SKM-1 treated with dmso at 0.1 percent for 144 hours (cell line): ENCODE results near the gene SASS6.

Experiments
- DNase-seq: peaks from one replicate; lab custom pipeline; 2025; ENCODE audit not compliant: unreplicated experiment; lab: John Stamatoyannopoulos, UW

Gene SASS6

DNA sequence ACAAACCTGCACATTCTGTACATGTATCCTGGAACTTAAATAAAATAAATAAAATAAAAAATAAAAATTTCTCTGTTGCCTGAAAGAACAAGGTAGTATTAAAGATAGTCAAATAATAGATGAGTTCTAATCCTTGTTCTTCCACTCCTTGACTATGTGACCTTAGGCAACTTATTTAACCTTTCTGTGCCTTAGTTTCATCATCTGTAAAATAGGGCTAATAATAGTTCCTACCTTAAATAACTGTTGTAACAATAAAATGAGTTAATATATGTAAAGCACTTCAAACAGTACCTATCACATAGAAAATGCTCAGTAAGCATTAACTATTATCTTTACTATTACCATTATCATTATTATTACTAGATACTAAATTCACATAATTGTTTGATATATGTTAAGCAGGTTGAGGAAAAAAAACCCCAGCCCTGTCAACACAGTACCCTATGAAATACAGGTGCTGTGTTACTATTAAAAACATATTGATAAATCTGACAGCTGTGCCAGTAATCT lies 23.1 kb downstream of the SASS6 start:
- no peak for DNase-seq

DNA sequence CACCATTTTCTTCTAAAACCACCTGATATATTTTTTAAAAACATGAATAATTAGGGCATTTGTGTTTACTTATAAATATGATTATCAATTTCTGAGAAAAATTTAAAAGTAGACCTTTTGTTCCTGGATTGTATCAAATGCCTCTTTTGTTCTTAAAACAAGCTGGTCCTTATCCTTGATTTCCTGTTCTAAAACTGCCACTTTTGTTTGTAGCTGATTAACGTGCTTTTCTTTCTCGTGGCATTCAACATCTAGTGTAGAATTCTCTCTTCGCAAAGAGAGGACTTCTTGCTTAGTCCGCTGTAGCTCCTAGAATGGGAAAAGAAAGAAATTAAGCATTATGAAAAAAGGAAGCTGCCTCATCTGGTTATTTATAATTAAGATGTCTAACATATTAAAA lies 25.0 kb downstream of the SASS6 start:
- no peak for DNase-seq

DNA sequence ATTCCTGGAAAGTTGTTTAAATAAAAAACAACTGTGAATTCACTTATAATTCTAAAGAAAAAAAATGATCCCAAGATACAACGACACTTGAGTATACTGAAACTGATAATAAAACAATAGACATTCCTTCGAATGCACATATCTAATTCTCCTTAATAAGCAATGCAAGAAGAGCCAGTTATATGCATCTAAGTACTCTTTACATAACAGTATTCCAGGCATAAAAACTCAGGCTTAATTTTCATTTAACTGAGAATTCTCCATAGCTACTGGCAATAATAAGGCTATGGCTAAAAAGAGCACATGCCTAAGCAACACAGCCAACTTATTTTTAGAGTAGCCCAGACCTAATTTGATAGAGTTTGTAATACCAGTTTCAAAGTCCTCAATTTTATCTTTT lies 31.2 kb downstream of the SASS6 start:
- no peak for DNase-seq

DNA sequence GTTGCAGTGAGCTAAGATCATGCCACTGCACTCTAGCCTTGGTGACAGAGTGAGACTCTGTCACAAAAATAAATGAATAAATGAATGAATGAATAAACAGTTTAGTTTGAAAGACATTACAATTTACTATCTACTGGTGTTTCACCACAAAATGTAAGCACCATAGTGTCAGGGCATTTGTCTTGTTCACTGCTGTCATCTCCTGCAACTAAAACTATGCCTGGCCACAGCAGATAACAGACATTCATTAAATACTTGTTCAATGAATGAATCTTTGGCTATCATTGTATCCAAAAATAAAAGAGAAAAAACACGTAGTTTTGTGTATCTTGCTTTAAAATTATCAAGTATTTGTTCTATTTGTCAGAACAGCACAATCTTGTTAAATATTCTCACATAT lies 32.5 kb downstream of the SASS6 start:
- no peak for DNase-seq

DNA sequence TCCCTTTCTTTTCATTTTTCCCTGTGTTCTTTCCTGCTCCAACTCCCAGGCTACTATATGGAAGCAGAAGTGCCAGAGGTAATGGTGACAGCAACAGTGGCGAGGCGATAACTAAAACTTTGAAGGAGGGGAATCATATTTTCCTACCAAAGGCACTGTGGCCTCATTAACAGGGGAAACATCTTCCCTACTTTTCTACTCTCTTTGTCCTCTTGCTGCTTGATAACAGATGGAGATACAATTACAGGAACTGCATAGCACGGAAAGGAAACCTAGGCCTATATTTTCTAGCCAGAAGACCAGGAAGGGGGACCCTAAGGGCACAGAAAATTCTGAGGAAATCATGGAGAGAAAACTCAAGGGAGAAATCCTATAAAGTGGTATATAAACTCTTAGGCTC lies 42.3 kb downstream of the SASS6 start:
- DNase-seq = no peak

DNA sequence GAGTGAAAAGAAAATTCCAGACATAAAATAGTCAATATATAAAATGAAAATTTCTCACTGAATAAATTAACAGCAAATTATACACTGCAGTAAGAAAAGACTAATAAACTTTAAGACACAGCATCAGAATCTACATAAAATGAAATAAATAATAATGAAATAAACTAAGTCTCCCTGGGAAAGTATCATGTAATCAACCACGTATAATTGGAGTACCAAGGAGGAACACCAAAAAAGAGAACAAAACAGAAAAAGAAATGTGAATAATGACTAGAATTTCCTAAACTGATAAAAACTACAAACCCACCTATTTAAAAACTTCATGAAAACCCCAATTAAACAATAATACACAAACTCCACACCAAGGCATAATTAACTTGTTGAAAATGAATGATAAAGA lies 43.6 kb downstream of the SASS6 start:
- DNase-seq = no peak

DNA sequence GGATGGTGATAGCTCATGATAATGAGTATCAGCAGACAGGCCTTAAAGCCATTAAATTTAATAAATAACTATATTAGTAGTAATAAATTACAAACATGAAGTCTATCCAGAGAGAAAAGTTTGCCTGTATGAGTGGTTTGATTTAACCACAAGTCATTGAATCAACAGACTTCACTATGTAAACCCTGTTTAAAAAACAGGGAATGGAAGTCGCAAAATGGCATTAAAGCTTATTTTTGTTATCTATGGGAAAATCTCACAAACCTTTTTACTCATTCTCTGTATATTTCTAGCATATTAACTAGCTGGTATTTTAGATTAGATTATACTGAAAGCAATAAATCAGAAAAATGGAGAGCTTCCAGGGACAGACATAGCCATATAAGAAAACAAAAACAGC lies 45.3 kb downstream of the SASS6 start:
- no peak for DNase-seq

DNA sequence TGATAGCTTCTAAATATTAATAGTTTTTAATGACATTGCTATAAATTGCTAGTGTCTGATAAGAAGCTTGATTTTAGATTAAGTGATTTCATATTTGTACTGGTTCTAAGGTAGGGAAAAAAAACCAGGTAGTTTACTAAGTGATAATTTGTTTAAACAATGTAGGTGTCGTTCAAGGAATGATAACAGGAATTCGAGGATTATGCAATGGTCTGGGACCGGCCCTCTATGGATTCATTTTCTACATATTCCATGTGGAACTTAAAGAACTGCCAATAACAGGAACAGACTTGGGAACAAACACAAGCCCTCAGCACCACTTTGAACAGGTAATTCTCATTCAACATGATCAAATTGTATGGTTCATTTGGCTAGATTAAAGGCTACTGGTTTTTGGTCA lies 52.4 kb downstream of the SASS6 start:
- DNase-seq = no peak

DNA sequence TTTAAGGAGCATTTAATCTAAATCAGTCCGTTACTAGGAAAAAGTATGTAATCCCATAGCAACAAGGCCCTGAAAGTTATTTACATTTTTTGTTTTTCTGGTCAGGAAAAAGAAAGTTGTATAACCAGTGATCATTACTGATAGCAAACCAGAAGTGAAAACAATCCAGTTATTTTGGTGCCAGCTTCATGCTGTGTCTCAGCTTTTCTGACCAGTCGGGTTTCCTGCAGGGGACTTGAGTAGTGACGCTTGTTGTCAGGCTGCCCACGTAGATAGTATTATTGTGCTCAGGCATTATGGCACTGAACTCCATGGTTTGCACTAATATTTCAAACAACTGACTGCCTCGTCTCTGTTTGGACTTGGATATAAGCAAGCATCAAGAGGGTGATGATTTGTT lies 55.2 kb downstream of the SASS6 start:
- no peak for DNase-seq

DNA sequence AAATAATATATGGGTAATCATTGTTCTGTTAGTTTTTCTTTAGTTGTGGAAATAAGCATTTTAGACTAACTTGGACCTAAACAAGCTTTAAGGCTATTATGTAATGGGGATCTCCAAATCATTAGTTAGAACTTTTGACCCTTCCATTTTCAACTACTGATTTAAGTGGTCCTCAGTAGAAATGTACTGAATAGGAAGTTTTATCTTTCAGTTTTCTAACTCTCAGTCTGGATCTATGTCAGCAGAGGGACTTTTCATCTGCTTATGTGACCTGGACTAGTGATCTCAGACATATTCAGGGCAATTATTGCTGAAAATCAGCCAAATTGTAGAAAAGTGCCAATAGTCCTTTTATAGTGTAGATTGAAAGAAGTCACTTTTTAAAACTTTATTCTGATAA lies 56.0 kb downstream of the SASS6 start:
- DNase-seq = no peak

DNA sequence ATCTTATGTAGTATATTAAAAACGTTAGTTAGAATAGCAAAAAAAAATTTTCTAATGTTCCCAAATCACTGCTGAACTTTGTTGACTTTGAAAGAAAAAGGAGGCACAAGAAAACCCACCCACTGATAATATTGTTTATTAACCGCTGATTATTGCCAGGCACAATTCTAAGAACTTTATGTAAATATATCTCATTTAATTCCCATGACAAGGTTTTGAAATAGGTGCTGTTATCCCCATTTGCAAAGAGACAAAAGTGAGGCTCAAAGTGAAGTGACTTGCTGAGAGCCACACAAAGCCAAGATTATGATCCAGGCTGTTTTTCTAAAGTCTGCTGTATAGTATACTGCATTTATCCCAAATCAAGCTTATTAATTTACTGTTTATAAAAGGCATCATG lies 56.4 kb downstream of the SASS6 start:
- no peak for DNase-seq

DNA sequence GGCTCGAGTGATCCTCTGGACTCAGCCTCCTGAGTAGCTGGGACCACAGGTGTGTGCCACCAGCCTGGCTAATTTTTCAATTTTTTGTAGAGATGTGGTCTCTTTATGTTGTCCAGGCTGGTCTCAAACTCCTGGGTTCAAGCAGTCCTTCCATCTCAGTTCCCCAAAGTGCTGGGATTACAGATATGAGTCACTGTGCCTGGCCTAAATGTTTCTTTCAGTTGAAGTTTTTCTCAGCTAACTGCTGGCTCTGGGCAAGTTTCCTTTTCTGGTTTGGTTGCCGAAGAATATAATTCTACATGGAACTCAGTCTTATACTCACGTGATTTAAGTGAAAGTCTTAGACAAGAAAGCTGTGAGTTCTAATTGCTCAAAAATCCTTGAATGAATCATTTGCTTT lies 57.0 kb downstream of the SASS6 start:
- no peak for DNase-seq

DNA sequence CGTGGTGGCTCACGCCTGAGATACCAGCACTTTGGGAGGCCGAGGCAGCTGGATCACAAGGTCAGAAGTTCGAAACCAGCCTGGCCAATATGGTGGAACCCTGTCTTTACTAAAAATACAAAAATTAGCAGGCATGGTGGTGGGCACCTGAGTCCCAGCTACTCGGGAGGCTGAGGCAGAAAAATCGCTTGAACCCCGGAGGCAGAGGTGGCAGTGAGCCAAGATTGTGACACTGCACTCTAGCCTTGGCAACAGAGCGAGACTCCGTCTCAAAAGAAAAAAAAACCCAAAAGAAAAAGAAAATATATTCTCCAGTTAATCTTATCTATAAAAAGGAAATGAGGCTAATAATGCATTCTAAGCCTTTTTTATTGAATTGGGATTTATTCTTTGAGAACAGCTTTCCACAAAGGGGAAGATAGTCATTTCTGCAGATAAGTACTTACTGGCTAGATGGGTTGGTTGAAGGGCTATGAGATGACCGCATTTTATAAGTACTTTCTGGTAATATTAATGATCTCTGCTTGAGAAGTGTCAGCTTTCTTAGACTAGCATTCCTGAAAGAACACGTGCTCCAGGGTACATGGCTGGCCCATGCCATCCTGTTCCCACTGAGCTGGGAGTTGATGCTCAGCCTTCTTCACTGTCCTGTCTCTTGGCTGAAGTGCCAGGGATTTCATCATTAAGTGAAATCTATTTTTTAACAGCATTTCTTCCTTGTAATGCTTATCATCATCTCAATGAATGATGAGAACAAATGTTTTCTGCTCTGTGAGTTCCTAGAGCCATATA lies 57.9 kb downstream of the SASS6 start:
- DNase-seq = no peak

DNA sequence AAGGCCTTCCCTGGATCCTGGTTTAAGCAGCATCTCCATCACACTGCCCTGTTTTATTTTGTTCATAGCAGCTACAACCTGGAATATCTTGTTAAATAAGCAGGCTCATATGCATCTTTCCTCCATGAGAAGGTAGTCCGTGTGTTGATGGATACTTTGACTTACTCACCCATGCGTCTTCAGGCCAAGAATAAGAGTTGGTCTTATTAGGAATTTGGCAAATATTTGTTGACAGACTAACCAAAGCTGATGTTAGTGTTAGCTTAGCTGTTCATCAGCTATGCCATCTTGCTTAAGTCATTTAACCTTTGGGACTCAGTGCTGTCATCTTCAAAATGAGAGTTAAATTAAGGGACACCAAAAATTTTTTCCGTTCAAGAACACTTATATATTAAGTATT lies 59.2 kb downstream of the SASS6 start:
- DNase-seq = no peak

DNA sequence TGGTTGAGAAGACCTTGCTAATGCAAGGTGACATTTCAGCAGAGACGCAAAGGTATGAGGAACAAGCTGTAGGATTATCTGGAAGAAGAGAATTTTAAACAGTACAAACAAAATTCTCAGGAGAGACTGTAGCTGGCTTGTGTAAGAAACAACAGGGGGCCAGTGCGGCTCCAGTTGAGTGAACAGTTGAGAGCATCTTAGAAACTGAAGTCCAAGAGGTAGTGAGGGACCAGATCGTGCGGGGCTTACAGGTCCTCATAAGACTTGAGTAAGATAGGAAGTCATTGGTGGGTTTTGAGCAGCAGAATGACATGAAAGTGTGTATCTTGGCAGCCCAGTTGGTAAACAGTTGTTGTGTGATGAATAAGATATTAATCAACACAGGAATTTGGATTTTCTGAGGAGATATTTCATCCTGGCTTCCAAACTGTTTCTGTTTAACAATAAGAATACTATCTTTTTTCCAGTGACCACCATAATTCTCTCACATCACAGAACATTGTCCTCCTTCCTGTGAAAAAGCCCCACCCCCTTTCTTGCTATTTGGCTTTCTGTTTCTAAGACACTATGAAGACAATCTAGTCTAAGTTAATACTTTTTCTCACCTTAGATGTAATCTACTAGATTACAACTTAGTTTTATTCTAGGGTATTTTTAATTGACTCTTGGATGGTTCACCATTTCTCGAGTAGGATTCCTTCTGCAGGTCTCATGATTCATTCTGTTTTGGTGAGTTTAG lies 62.4 kb downstream of the SASS6 start:
- DNase-seq = no peak

DNA sequence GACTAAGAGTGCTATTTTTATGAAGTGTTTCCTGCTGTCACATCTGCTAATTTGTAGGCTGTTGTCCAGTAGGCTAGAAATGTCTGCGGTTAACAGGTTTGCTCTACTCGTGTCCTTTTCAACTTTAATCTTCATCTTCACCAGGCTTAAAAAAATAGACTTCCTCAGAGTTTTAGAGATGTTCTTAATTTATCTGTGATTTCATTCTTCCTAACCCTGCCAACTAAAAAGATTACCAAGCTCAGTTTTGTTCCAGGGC lies 66.8 kb downstream of the SASS6 start:
- DNase-seq = no peak

DNA sequence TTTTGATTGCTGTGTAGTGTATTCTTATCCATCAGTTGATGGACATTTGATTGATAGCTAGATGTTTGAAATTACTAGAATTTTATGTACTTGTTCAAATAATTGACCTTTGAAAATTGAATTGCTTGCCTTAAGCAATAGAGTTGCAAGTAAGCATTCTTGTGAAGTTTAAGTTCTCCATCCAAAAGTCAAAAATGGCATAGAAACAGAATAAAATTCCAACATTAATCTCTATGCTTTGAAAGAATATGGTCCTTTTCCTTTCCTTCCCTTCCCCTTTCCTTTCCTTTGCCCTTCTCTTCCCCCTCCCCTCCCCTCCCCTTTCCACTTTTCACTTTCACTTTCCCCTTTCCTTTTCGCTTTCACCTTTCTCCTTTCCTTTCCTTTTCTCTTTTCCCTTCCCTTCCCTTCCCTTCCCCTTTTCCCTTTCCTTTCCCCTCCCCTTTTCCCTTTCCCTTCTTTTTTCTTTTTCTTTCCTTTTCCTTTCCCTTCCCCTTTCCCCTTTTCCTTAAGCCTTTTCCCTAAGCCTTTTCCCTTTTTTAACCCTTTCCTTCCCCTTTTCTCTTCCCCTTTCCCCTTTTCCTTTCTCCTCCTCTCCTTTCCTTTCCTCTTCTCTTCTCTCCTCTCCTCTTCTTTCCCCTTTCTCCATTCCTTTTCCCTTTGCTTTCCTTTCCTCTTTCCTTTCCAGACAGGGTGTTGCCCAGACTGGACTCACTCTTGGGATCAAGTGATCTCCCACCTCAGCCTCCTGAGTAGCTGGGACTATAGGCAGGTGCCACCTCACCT lies 67.4 kb downstream of the SASS6 start:
- DNase-seq = no peak

DNA sequence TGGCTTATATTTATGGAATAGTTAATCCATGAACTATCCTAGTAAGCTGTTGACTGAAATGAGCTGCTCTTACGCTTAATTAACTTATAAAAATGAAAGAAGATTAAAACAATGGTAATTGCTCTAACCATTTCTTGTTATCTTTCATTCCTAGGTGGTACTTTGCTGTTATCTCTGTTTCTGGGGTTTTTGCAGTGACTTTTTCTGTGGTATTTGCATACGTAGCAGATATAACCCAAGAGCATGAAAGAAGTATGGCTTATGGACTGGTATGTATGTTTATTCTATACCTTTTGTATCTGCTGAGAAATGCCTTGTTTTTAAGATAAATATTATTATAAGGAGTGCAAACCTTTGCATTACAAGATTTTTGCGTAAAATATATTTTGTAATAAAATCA lies 71.0 kb downstream of the SASS6 start:
- DNase-seq = no peak

DNA sequence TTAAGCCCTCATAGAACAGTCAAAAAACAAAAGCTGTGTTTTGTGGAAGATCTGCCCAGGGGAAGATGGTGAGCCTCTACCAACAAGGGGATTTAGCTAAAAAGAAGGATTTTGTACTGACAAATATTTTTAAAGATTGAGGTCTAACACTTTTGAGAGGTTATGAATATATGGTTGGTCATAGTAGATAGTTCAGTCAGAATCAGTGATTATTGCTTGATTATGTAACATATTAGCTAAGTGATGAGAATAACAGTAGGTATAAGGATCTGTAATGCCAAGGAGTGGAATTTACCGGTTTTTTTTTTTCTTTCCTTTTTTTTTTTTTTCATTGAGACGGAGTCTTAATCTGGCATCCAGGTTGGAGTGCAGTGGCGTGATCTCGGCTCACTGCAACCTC lies 79.0 kb downstream of the SASS6 start:
- DNase-seq = no peak

DNA sequence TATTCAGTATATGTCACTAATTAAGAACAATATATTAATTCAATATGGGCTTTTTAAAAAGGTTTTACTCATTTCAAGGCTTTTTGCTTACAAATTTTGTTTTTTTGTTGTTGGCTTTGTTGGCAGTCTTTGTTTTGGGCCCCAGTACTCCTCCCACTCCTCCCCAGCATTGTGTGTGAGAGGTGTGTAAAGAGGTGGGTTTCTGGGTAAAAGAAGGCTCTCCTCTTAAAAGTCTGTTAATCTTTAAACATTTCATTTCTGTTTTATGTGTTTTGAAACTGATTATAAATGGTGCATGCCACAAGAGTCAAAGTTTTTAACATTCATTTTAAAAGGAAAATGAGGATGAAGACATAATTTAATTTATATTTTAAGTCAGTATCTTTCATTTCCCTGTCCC lies 79.6 kb downstream of the SASS6 start:
- DNase-seq = no peak

DNA sequence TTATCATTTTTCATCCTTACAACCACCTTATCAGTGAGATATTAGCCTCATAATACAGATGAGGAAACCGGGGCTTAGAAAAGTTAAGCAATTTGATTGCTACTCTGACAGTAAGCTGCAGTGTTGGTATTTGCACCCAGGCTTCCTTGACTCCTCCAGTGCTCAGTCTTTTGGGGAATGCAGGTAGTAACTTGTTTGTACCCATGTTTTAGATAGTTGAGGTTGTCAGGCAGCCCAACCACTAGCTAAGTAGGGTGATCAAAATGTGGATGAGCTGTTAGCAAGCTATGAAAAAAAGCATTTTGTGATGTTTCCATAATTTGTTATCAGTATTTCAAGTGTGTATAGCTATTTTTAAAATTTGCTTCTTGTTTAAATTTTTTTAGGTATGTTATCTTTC lies 80.8 kb downstream of the SASS6 start:
- DNase-seq = no peak

DNA sequence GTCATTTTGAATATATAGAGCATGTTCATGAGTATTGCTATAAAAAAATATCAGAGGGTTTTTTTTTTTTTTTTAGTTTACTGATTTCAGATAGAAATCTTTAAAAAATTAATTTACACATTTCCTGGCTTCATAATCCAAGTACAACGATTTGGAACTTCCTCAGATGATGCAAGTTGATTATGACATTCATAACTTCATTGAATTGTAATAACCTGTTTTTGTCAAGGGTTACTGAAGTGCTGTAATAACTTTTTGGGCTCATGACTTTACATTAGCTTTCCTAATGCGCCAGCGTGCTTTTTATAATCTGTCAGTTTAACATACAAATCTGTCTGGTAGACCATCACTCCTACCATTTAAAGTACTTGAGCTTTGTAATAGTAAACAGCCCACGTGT lies 81.3 kb downstream of the SASS6 start:
- no peak for DNase-seq
